Measurements from ENCODE around the gene TRAF3IP3.
A peak's percentile ranks its signal among the peaks of the same experiment; 100 is the strongest.

TRAF3IP3 gene

GRCh38 chr1:209749670-209750323 lies 6.1 kb upstream of the TRAF3IP3 start:
- in situ Hi-C loops (cut with MboI; ENCODE audit: low sequenced_read_pairs, unreplicated experiment), result no loop called here
- DNase-seq (ENCODE audit: low spot score), result no peak
- TF ChIP-seq, protein P1, sequence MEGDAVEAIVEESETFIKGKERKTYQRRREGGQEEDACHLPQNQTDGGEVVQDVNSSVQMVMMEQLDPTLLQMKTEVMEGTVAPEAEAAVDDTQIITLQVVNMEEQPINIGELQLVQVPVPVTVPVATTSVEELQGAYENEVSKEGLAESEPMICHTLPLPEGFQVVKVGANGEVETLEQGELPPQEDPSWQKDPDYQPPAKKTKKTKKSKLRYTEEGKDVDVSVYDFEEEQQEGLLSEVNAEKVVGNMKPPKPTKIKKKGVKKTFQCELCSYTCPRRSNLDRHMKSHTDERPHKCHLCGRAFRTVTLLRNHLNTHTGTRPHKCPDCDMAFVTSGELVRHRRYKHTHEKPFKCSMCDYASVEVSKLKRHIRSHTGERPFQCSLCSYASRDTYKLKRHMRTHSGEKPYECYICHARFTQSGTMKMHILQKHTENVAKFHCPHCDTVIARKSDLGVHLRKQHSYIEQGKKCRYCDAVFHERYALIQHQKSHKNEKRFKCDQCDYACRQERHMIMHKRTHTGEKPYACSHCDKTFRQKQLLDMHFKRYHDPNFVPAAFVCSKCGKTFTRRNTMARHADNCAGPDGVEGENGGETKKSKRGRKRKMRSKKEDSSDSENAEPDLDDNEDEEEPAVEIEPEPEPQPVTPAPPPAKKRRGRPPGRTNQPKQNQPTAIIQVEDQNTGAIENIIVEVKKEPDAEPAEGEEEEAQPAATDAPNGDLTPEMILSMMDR (IDR thresholded peaks at IDR 0.05; ENCODE audit: borderline replicate concordance, control extremely low read depth, extremely low read depth, insufficient read depth, missing control alignments), result no peak

- TF ChIP-seq, protein P1 (IDR thresholded peaks at IDR 0.05; ENCODE audit: borderline replicate concordance, control extremely low read depth, extremely low read depth, insufficient read depth, missing control alignments), result no peak
- in situ Hi-C loops (cut with MboI; ENCODE audit: low sequenced_read_pairs, unreplicated experiment), result no loop called here
- DNase-seq (ENCODE audit: low spot score), result peak; percentile 64
These were observed 4.1 kb upstream of the TRAF3IP3 start for GRCh38 chr1:209751627-209752231.

DNA sequence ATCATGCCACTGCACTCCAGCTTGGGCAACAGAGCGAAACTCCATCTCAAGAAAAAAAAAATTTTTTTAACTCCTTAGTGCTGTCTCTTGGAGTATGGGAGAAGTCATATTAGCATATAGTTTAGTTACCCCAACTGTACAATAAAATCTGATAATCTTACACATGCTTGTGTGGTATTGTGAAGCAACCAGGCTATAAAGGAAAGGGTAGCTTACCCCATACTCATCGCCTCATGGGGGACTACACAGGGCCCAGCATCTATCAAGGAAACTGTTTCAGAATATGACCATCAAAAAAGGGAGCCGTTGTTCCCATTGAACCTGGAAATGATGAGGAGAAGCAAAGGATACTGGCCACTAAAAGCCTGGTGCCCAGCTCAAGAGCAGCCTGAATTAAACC lies 3.0 kb upstream of the TRAF3IP3 start:
- TF ChIP-seq, protein P1 (IDR thresholded peaks at IDR 0.05; ENCODE audit: borderline replicate concordance, control extremely low read depth, extremely low read depth, insufficient read depth, missing control alignments), result no peak
- no peak for DNase-seq (ENCODE audit: low spot score)
- in situ Hi-C loops (cut with MboI; ENCODE audit: low sequenced_read_pairs, unreplicated experiment), result no loop called here

- DNase-seq (ENCODE audit: low spot score), result no peak
- in situ Hi-C loops (cut with MboI; ENCODE audit: low sequenced_read_pairs, unreplicated experiment), result no loop called here
- TF ChIP-seq, protein P1 (IDR thresholded peaks at IDR 0.05; ENCODE audit: borderline replicate concordance, control extremely low read depth, extremely low read depth, insufficient read depth, missing control alignments), result no peak
These were observed 597 bp upstream of the TRAF3IP3 start for GRCh38 chr1:209755256-209755655.

- TF ChIP-seq, protein P1 (IDR thresholded peaks at IDR 0.05; ENCODE audit: borderline replicate concordance, control extremely low read depth, extremely low read depth, insufficient read depth, missing control alignments), result no peak
- peak; percentile 47 for DNase-seq (ENCODE audit: low spot score)
- in situ Hi-C loops (cut with MboI; ENCODE audit: low sequenced_read_pairs, unreplicated experiment), result no loop called here
These were observed 977 bp downstream of the TRAF3IP3 start for GRCh38 chr1:209756615-209757445.

DNA sequence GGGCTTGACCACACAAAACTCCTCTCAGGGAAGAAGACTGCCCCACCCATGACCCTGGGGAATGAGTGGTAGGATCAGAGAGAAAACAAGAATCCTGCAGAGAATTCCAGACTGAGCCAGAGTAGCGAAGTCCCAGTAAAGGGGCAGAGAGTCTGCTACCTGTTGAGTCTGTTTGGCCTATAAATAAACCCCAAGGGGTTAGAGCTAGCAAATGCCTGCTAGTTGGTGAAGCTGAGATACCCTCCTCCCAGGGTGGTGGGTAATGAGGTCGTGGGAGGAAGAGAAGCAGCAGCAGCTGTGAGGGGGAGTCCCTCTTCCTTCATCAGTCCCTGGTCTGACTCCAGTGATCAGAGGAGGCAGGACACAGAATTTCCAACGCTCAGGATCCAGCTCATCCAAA lies 2.5 kb downstream of the TRAF3IP3 start:
- TF ChIP-seq, protein P1 (IDR thresholded peaks at IDR 0.05; ENCODE audit: borderline replicate concordance, control extremely low read depth, extremely low read depth, insufficient read depth, missing control alignments), result no peak
- DNase-seq (ENCODE audit: low spot score), result no peak
- in situ Hi-C loops (cut with MboI; ENCODE audit: low sequenced_read_pairs, unreplicated experiment), result no loop called here

Data from GM13976 (cell line).